NK-92 (cell line): Measurements from ENCODE around the gene GFM1.

Source experiments
- DNase-seq: peaks from one replicate; lab custom pipeline; 2025; ENCODE audit not compliant: unreplicated experiment; lab: John Stamatoyannopoulos, UW

The GFM1 gene

GRCh38 chr3:158723991-158724390 is 79.7 kb downstream of the GFM1 start:
- no peak for DNase-seq

- no peak for DNase-seq
These were observed 81.2 kb downstream of the GFM1 start for GRCh38 chr3:158725348-158726011.

GRCh38 chr3:158727206-158728060 is 83.1 kb downstream of the GFM1 start:
- no peak for DNase-seq

- no peak for DNase-seq
These were observed 83.7 kb downstream of the GFM1 start for GRCh38 chr3:158728061-158728377.

- DNase-seq: no peak
These were observed 84.5 kb downstream of the GFM1 start for GRCh38 chr3:158728851-158729250.

GRCh38 chr3:158731486-158731885 is 87.2 kb downstream of the GFM1 start:
- DNase-seq: no peak

GRCh38 chr3:158731938-158732855 is 87.9 kb downstream of the GFM1 start, which contains the start of gene RARRES1:
RARRES1 (minus strand) TSS chr3:158732457; CDS start chr3:158732415, 42 bp downstream.
- no peak for DNase-seq

GRCh38 chr3:158732856-158733200 is 88.5 kb downstream of the GFM1 start:
- no peak for DNase-seq

GRCh38 chr3:158733656-158734055 is 89.3 kb downstream of the GFM1 start:
- DNase-seq: no peak

GRCh38 chr3:158735296-158736033 is 91.1 kb downstream of the GFM1 start:
- no peak for DNase-seq

- DNase-seq: no peak
These were observed 93.1 kb downstream of the GFM1 start for GRCh38 chr3:158737410-158737809.

GRCh38 chr3:158737976-158738615 is 93.8 kb downstream of the GFM1 start:
- no peak for DNase-seq

- DNase-seq: no peak
These were observed 94.3 kb downstream of the GFM1 start for GRCh38 chr3:158738653-158739052.

GRCh38 chr3:158739078-158739477 is 94.8 kb downstream of the GFM1 start:
- DNase-seq: no peak

- DNase-seq: no peak
These were observed 95.3 kb downstream of the GFM1 start for GRCh38 chr3:158739661-158740060.
